Spleen (tissue), 7 donors: ENCODE data around the gene MBD2.

Source experiments
- POLR2A ChIP-seq, 3 donors: fragments of 450-650 bp; IDR thresholded peaks; one replicate each; pipeline ENCODE4 v1.5.1; 2017; ENCODE audit warnings: antibody characterized with exemption in 3 of 3, mild to moderate bottlenecking in 1 of 3
- POLR2AphosphoS5 ChIP-seq, 3 donors: sonication (generic); formaldehyde crosslinking; IDR thresholded peaks; one replicate each; pipeline ENCODE4 v1.5.1; 2017; ENCODE audit warnings: antibody characterized with exemption in 3 of 3
- TF ChIP-seq, protein P1 (sequence below), 11 experiments: fragments of 200-600 bp in 7 of 11; fragments of 450-650 bp in 4 of 11; sonication (generic) in 4 of 11; IDR thresholded peaks in 8 of 11; conservative IDR thresholded peaks in 3 of 11; 1 replicate in 7 of 11; 2 replicates in 4 of 11; pipeline versions ENCODE4 v1.4.0 to v1.8.0; 2016 to 2021; ENCODE audit warnings: antibody characterized with exemption in 11 of 11, inconsistent platforms in 4 of 11, mild to moderate bottlenecking in 1 of 11
- donor health status: DM: no; HTN: no; CAD: no; lungs with moderate emphysema.
- donor health status: DM: no; HTN: no; CAD: no.
- donor health status: DM: no; HTN: no; CAD: no.

- TF ChIP-seq POLR2A (IDR thresholded peaks at IDR 0.05) (no peak), POLR2AphosphoS5 (IDR thresholded peaks at IDR 0.05) (no peak)
- TF ChIP-seq, protein P1, sequence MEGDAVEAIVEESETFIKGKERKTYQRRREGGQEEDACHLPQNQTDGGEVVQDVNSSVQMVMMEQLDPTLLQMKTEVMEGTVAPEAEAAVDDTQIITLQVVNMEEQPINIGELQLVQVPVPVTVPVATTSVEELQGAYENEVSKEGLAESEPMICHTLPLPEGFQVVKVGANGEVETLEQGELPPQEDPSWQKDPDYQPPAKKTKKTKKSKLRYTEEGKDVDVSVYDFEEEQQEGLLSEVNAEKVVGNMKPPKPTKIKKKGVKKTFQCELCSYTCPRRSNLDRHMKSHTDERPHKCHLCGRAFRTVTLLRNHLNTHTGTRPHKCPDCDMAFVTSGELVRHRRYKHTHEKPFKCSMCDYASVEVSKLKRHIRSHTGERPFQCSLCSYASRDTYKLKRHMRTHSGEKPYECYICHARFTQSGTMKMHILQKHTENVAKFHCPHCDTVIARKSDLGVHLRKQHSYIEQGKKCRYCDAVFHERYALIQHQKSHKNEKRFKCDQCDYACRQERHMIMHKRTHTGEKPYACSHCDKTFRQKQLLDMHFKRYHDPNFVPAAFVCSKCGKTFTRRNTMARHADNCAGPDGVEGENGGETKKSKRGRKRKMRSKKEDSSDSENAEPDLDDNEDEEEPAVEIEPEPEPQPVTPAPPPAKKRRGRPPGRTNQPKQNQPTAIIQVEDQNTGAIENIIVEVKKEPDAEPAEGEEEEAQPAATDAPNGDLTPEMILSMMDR (IDR thresholded peaks at IDR 0.05 in 8 of 11, conservative IDR thresholded peaks at IDR 0.05 in 3 of 11), result no peak
These were observed 37.4 kb upstream of the MBD2 start for GRCh38 chr18:54261894-54262293.
